WERI-Rb-1 (cell line): ENCODE results near the gene PRX.
A peak's percentile ranks its signal among the peaks of the same experiment; 100 is the strongest.

Experiments used
- DNase-seq: peaks from one replicate; pipeline ENCODE4 v3.0.0-alpha.2; 2020
- H3K27ac ChIP-seq: fragments of 250-450 bp; sonication (Bioruptor Pico); 2 replicates; pipeline ENCODE4 v1.5.1; 2020; ENCODE audit warnings: mild to moderate bottlenecking, moderate library complexity
- H3K27me3 ChIP-seq: fragments of 250-450 bp; sonication (Bioruptor Pico); 2 replicates; pipeline ENCODE4 v1.5.1; 2021; ENCODE audit warnings: mild to moderate bottlenecking, low read depth, moderate library complexity; ENCODE audit not compliant: insufficient read depth, severe bottlenecking
- H3K36me3 ChIP-seq: fragments of 250-450 bp; sonication (Bioruptor Pico); 2 replicates; pipeline ENCODE4 v1.5.1; 2020; ENCODE audit warnings: mild to moderate bottlenecking, moderate library complexity
- H3K4me3 ChIP-seq: 2 replicates; pipeline ENCODE4 v1.5.1; 2011; ENCODE audit warnings: low read depth, mild to moderate bottlenecking, control low read depth, low read length
- H3K9me3 ChIP-seq: fragments of 250-450 bp; sonication (Bioruptor Pico); 2 replicates; pipeline ENCODE4 v1.5.1; 2021; ENCODE audit warnings: mild to moderate bottlenecking, moderate library complexity; ENCODE audit not compliant: severe bottlenecking
- CTCF ChIP-seq: IDR thresholded peaks from 2 replicates; pipeline ENCODE4 v1.5.1; 2011; ENCODE audit warnings: low read depth, mild to moderate bottlenecking, control low read depth, inconsistent platforms, low read length

The PRX gene

GRCh38 chr19:40348961-40349507, 64.1 kb downstream of the PRX start:
- peak overlapping the region; percentile 76 for H3K4me3 ChIP-seq
- H3K9me3 ChIP-seq, result no peaks in the 10 kb centered on the region
- peak overlapping the region; percentile 65 for H3K27ac ChIP-seq
- no peak for DNase-seq
- H3K27me3 ChIP-seq, result no peaks in the 10 kb centered on the region
- TF ChIP-seq CTCF, result no peak
- peaks cover 12% of the 10 kb centered on the region for H3K36me3 ChIP-seq

GRCh38 chr19:40348125-40348913, 64.9 kb downstream of the PRX start, which contains the start of the genes C19orf47 and PLD3:
Gene C19orf47, minus strand, starts transcription at chr19:40348397. Its CDS starts 6,540 bp downstream, at chr19:40341857.
Gene PLD3, plus strand, starts transcription at chr19:40348695. Its CDS starts 17,789 bp downstream, at chr19:40366484.
- Histone ChIP-seq H3K27ac (peak within 1 kb of the TSS; percentile 67), H3K27me3 (no peaks in the 10 kb centered on the region), H3K9me3 (no peaks in the 10 kb centered on the region), H3K4me3 (peak within 1 kb of the TSS; percentile 92), H3K36me3 (peaks cover 12% of the 10 kb centered on the region)
- TF ChIP-seq CTCF, result no peak
- peak; percentile 99 for DNase-seq

GRCh38 chr19:40344422-40344821, 68.8 kb downstream of the PRX start:
- no peaks in the 10 kb centered on the region for H3K9me3 ChIP-seq
- no peaks in the 10 kb centered on the region for H3K27me3 ChIP-seq
- H3K36me3 ChIP-seq, result peaks cover 19% of the 10 kb centered on the region
- TF ChIP-seq CTCF, result no peak
- H3K27ac ChIP-seq, result no peak overlapping the region
- no peak for DNase-seq
- H3K4me3 ChIP-seq, result no peak overlapping the region
